Measurements from ENCODE around the gene SEC11C.

The SEC11C gene

DNA sequence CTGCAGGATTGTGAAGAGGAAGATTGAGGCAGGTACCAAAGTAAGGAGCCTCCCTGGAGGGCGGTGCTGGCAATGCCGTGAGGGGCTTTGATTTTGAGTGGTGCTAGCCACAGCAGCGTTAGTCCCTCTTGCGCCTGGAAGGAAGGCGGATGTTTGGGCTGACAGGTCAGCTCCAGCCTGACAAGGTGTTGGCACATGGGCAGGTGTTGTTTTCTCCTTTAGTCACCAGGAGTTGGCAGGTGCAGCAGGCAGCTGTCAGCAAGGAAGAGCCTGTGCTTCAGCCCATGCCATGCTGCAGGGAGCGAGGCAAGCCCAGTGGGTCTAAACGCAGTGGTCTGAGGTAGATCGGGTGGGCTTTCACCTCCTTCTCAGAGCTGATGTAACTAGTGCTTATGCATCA is 8.5 kb downstream of the SEC11C start:
- peaks cover 35% of the 10 kb centered on the region for H3K36me3 ChIP-seq (ENCODE audit: insufficient read depth, low read length)
- H3K9ac ChIP-seq (ENCODE audit: low read length), result no peak overlapping the region
- TF ChIP-seq EZH2 (IDR thresholded peaks at IDR 0.05; ENCODE audit: borderline replicate concordance, low read length), result no peak
- TF ChIP-seq, protein P1, sequence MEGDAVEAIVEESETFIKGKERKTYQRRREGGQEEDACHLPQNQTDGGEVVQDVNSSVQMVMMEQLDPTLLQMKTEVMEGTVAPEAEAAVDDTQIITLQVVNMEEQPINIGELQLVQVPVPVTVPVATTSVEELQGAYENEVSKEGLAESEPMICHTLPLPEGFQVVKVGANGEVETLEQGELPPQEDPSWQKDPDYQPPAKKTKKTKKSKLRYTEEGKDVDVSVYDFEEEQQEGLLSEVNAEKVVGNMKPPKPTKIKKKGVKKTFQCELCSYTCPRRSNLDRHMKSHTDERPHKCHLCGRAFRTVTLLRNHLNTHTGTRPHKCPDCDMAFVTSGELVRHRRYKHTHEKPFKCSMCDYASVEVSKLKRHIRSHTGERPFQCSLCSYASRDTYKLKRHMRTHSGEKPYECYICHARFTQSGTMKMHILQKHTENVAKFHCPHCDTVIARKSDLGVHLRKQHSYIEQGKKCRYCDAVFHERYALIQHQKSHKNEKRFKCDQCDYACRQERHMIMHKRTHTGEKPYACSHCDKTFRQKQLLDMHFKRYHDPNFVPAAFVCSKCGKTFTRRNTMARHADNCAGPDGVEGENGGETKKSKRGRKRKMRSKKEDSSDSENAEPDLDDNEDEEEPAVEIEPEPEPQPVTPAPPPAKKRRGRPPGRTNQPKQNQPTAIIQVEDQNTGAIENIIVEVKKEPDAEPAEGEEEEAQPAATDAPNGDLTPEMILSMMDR (IDR thresholded peaks at IDR 0.05; ENCODE audit: low read length), result no peak
- no peaks in the 10 kb centered on the region for H3F3A ChIP-seq (ENCODE audit: insufficient read depth, low read length)
- H3K4me1 ChIP-seq (ENCODE audit: insufficient read depth, low read length, severe bottlenecking), result peaks cover 42% of the 10 kb centered on the region
- no peaks in the 10 kb centered on the region for H3K9me3 ChIP-seq (ENCODE audit: low read length)
- peak overlapping the region; percentile 13 for H3K27ac ChIP-seq (ENCODE audit: low read depth, low read length, poor library complexity, severe bottlenecking)
- H3K4me3 ChIP-seq (ENCODE audit: low read depth, low read length, poor library complexity, severe bottlenecking), result no peak overlapping the region
- no peaks in the 10 kb centered on the region for H3K9me2 ChIP-seq (ENCODE audit: low read depth, low read length)
- no peak overlapping the region for H2AFZ ChIP-seq (ENCODE audit: low read length)
- no peaks in the 10 kb centered on the region for H4K20me1 ChIP-seq (ENCODE audit: insufficient read depth, low read length)
- H3K79me2 ChIP-seq (ENCODE audit: insufficient read depth, low read length), result peaks cover 22% of the 10 kb centered on the region
- H3K27me3 ChIP-seq (ENCODE audit: insufficient read depth, low read length), result no peaks in the 10 kb centered on the region
- peak overlapping the region; percentile 30; the same call in 1 of the 2 replicates for H3K4me2 ChIP-seq (ENCODE audit: low read length)

DNA sequence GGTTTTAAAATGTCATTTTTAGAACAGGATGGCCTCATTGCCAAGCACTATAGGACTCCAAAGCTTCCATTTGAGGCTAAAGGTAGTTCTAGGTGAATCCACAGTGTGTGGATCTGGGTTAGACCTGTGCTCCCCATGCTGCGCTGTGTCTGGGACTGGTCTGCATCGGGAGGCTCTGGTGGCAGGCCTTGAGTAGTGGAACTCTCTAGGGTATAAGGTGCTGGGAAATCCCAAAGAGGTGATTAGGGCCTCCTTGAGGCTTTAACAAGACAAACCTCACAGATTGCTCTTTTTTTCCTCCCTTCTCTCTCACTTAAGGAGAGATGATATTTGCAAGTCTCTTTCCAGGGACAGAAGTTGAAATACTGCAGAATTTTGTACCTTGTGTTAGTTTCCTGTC is 9.3 kb downstream of the SEC11C start:
- peaks cover 40% of the 10 kb centered on the region for H3K36me3 ChIP-seq (ENCODE audit: insufficient read depth, low read length)
- H3K9me2 ChIP-seq (ENCODE audit: low read depth, low read length), result no peaks in the 10 kb centered on the region
- H3K27me3 ChIP-seq (ENCODE audit: insufficient read depth, low read length), result no peaks in the 10 kb centered on the region
- TF ChIP-seq EZH2 (IDR thresholded peaks at IDR 0.05; ENCODE audit: borderline replicate concordance, low read length), result no peak
- TF ChIP-seq, protein P1 (IDR thresholded peaks at IDR 0.05; ENCODE audit: low read length), result no peak
- peaks cover 15% of the 10 kb centered on the region for H3K79me2 ChIP-seq (ENCODE audit: insufficient read depth, low read length)
- H3K27ac ChIP-seq (ENCODE audit: low read depth, low read length, poor library complexity, severe bottlenecking), result peak overlapping the region; percentile 13
- peaks cover 36% of the 10 kb centered on the region for H3K4me1 ChIP-seq (ENCODE audit: insufficient read depth, low read length, severe bottlenecking)
- no peak overlapping the region for H3K4me2 ChIP-seq (ENCODE audit: low read length)
- no peaks in the 10 kb centered on the region for H4K20me1 ChIP-seq (ENCODE audit: insufficient read depth, low read length)
- H3K9me3 ChIP-seq (ENCODE audit: low read length), result no peaks in the 10 kb centered on the region
- H3F3A ChIP-seq (ENCODE audit: insufficient read depth, low read length), result no peaks in the 10 kb centered on the region
- no peak overlapping the region for H3K9ac ChIP-seq (ENCODE audit: low read length)
- no peak overlapping the region for H3K4me3 ChIP-seq (ENCODE audit: low read depth, low read length, poor library complexity, severe bottlenecking)
- no peak overlapping the region for H2AFZ ChIP-seq (ENCODE audit: low read length)

DNA sequence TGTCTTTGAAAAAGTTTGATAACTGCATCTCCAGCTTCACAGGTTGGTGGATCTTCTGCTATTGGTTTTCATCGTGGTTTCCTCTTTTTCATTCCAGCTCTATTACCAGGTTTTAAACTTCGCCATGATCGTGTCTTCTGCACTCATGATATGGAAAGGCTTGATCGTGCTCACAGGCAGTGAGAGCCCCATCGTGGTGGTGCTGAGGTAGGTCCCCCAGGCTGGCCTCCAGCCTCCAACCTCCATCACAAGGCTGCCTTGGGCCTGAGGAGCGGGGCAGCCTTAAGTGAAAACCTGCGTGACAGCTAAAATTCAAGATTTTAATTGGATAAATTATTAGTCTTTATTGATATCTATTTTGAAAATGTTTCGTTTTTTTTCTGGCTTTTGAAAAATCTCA is 9.7 kb downstream of the SEC11C start:
- Histone ChIP-seq H3K4me2 (ENCODE audit: low read length) (no peak overlapping the region), H3K9ac (ENCODE audit: low read length) (no peak overlapping the region), H4K20me1 (ENCODE audit: insufficient read depth, low read length) (no peaks in the 10 kb centered on the region), H3K27ac (ENCODE audit: low read depth, low read length, poor library complexity, severe bottlenecking) (no peak overlapping the region), H2AFZ (ENCODE audit: low read length) (no peak overlapping the region), H3K79me2 (ENCODE audit: insufficient read depth, low read length) (peaks cover 11% of the 10 kb centered on the region; the same call in 1 of the 2 replicates), H3F3A (ENCODE audit: insufficient read depth, low read length) (no peaks in the 10 kb centered on the region), H3K9me3 (ENCODE audit: low read length) (no peaks in the 10 kb centered on the region), H3K27me3 (ENCODE audit: insufficient read depth, low read length) (no peaks in the 10 kb centered on the region), H3K4me3 (ENCODE audit: low read depth, low read length, poor library complexity, severe bottlenecking) (no peak overlapping the region), H3K9me2 (ENCODE audit: low read depth, low read length) (no peaks in the 10 kb centered on the region), H3K4me1 (ENCODE audit: insufficient read depth, low read length, severe bottlenecking) (peaks cover 32% of the 10 kb centered on the region), H3K36me3 (ENCODE audit: insufficient read depth, low read length) (peaks cover 44% of the 10 kb centered on the region)
- no peak for TF ChIP-seq EZH2 (IDR thresholded peaks at IDR 0.05; ENCODE audit: borderline replicate concordance, low read length)
- TF ChIP-seq, protein P1 (IDR thresholded peaks at IDR 0.05; ENCODE audit: low read length), result no peak
